Esophagus squamous epithelium (tissue), 5 donors: ENCODE data around the gene SGCB. TPM values are rescaled to one million over a fixed set of nuclear protein-coding genes. Genes with fewer than 3 reads are reported as not detected.
"Not testable (repeated sequence)": the region's sequence is repeated elsewhere in the genome, so short reads cannot be mapped to it uniquely, and the experiment has no call there.

ENCODE experiments used
- DNase-seq: peaks from one replicate; lab custom pipeline; 2025; lab: John Stamatoyannopoulos, UW
- H3K27ac ChIP-seq, 4 donors: fragments of 200-600 bp; sonication (generic); one replicate each; pipeline ENCODE4 v1.5.1; 2016 to 2019; ENCODE audit warnings: mild to moderate bottlenecking in 1 of 4
- H3K27me3 ChIP-seq, 4 donors: fragments of 200-600 bp; sonication (generic); 1 replicate in 3 of 4; 2 replicates in 1 of 4; pipeline versions ENCODE4 v1.5.1 to v1.6.0; 2017 to 2021; ENCODE audit warnings: antibody characterized with exemption in 1 of 4
- H3K36me3 ChIP-seq, 3 donors: fragments of 200-600 bp; sonication (generic); one replicate each; pipeline ENCODE4 v1.5.1; 2016 to 2019
- H3K4me1 ChIP-seq, 3 donors: fragments of 200-600 bp; sonication (generic); one replicate each; pipeline ENCODE4 v1.5.1; 2017 to 2019
- H3K4me3 ChIP-seq, 4 donors: fragments of 200-600 bp; sonication (generic); 1 replicate in 3 of 4; 2 replicates in 1 of 4; pipeline ENCODE4 v1.5.1; 2016 to 2019; ENCODE audit warnings: mild to moderate bottlenecking in 2 of 4, moderate library complexity in 1 of 4
- H3K9me3 ChIP-seq, 3 donors: fragments of 200-600 bp; sonication (generic); one replicate each; pipeline ENCODE4 v1.5.1; 2016 to 2019
- CTCF ChIP-seq, 6 experiments: fragments of 450-650 bp in 4 of 6; fragments of 200-600 bp in 2 of 6; sonication (generic) in 2 of 6; IDR thresholded peaks; one replicate each; pipeline ENCODE4 v1.5.1; 2016 to 2019; ENCODE audit warnings: antibody characterized with exemption in 6 of 6, mild to moderate bottlenecking in 4 of 6, moderate library complexity in 4 of 6
- POLR2A ChIP-seq, 4 donors: fragments of 450-650 bp; IDR thresholded peaks; one replicate each; pipeline ENCODE4 v1.6.1; 2017; ENCODE audit warnings: antibody characterized with exemption in 4 of 4, mild to moderate bottlenecking in 4 of 4, moderate library complexity in 3 of 4
- WGBS, 2 donors: methylation state at CpG; one replicate each; pipeline ENCODE4 v1.1.5; 2018; 5-methylcytosine and 5-hydroxymethylcytosine counted together
- intact Hi-C: fragments of 100-400 bp; cut with DNase I; formaldehyde crosslinking; loops from one replicate; pipeline ENCODE4 v1.15.0; 2022
- total RNA-seq, 4 donors: library from RNA; depleted of rRNA; stranded (reverse); fragments of >200 nt; gene quantifications; one replicate each; pipeline ENCODE4 v1.1.0, GENCODE V29; 2016
- donor health status: DM: yes; HTN: yes; CAD: no.

The SGCB gene, protein sequence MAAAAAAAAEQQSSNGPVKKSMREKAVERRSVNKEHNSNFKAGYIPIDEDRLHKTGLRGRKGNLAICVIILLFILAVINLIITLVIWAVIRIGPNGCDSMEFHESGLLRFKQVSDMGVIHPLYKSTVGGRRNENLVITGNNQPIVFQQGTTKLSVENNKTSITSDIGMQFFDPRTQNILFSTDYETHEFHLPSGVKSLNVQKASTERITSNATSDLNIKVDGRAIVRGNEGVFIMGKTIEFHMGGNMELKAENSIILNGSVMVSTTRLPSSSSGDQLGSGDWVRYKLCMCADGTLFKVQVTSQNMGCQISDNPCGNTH
- total RNA-seq: 10 to 100 TPM in 2 of 4 donors, 1 to 10 TPM in 2; 3.1 to 20.4 (median 8.4) TPM

DNA sequence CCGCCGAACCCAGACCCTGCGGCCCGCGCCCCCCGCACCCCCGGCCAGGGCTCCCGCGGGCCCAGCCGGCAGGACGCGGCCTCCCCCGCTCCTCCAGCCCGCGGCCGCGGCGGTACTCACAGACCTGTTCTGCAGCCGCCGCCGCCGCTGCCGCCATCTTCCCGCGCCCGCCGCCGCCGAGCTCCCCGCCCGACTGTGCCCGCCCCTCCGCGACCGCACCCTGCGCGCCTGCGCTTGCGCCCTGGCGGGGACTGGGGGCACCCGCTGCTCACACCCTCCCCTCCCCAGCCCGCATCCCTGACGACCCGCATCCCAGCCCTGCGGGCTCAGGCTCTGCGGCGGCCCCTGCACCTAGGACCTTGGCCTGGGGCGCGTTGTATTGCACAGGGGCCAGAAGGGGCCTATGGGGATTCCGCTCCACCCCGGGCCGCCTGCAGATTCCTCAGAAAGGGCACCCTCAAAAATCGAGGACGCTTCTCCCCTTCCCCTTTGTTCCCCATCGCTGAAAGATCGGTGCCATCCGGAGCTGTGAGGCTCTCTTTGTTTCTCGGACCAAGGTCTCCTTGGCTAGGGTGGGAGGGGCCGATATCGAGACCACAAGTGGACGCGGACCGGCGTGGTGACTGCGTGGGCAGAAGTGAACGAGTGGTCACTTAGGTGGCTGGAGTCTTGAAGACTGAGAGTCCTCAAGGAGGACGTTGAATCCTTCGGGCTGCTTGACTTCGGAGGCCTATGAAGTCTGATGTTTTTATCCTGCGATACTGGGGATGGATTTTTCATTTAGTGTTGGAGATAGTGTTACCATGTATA lies at the start of gene SGCB:
TSS of gene SGCB (minus strand) at position 197 of the 810 bp plus-strand sequence. CDS start at position 157, 40 bp downstream.
- TF ChIP-seq CTCF (IDR thresholded peaks at IDR 0.05): no peak
- peak in 1 of 4 donors; percentile 18 for TF ChIP-seq POLR2A (IDR thresholded peaks at IDR 0.05)
- Histone ChIP-seq H3K27ac (peak within 1 kb of the TSS; percentile 69 to 87 (median 79)), H3K4me3 (peak within 1 kb of the TSS; percentile 64 to 84 (median 72)), H3K4me1 (peaks cover 0 to 30% (median 9%) of the 10 kb centered on the region in 3 donors), H3K27me3 (peaks cover 0 to 11% (median 0%) of the 10 kb centered on the region in 4 donors), H3K36me3 (no peaks in the 10 kb centered on the region), H3K9me3 (no peaks in the 10 kb centered on the region)
- peak; percentile 7 for DNase-seq
- 10 to 24% methylated on average over 7 to 15 of the region's 70 CpGs for WGBS, 2 donors
- intact Hi-C loops: no loop called here

- H3K36me3 ChIP-seq, H3K9me3 ChIP-seq, DNase-seq, H3K27ac ChIP-seq, intact Hi-C loops, H3K4me1 ChIP-seq, H3K4me3 ChIP-seq, H3K27me3 ChIP-seq: not testable (repeated sequence)
- WGBS, 2 donors: 75 to 81% methylated on average over 1 of the region's 1 CpG
Observed at GRCh38 chr4:52086425-52086824, 48.3 kb upstream of the SGCB start.

DNA sequence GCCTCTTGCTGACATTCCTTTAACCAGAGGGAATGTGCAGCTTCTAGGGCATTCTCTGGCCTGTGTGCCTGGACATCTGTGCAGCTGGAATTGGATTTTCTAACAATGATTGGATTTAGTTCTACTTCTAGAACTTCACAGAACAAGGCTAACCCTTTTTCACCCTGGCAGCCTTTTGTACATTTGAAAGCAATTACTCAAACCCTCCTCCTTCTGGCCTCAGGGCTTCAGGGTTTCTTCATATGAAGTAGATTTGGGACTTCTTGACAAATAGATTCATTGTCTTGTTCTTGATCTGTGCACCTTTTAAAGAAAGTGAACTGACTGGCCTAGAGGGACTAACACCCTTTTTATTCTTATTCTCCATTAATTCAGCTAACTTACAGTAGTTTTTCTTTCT lies 43.1 kb upstream of the SGCB start:
- no peaks in the 10 kb centered on the region for H3K27me3 ChIP-seq
- intact Hi-C loops: no loop called here
- no peak overlapping the region for H3K4me3 ChIP-seq
- no peaks in the 10 kb centered on the region for H3K36me3 ChIP-seq
- no peak for DNase-seq
- H3K9me3 ChIP-seq: peaks cover 0 to under 1% (median 0%) of the 10 kb centered on the region in 3 donors
- TF ChIP-seq CTCF (IDR thresholded peaks at IDR 0.05) (no peak), POLR2A (IDR thresholded peaks at IDR 0.05) (no peak)
- no peaks in the 10 kb centered on the region for H3K4me1 ChIP-seq
- no peak overlapping the region for H3K27ac ChIP-seq

GRCh38 chr4:52079659-52080058 lies 41.6 kb upstream of the SGCB start:
- Histone ChIP-seq H3K36me3 (no peaks in the 10 kb centered on the region), H3K4me1 (no peaks in the 10 kb centered on the region), H3K9me3 (no peaks in the 10 kb centered on the region), H3K4me3 (no peak overlapping the region), H3K27me3 (no peaks in the 10 kb centered on the region), H3K27ac (no peak overlapping the region)
- 53 to 87% methylated on average over 2 of the region's 2 CpGs for WGBS, 2 donors
- TF ChIP-seq CTCF (IDR thresholded peaks at IDR 0.05) (no peak), POLR2A (IDR thresholded peaks at IDR 0.05) (no peak)
- DNase-seq: no peak
- intact Hi-C loops: no loop called here

- WGBS, 2 donors: 38 to 52% methylated on average over 18 to 20 of the region's 26 CpGs
- H3K27me3 ChIP-seq: no peaks in the 10 kb centered on the region
- H3K4me1 ChIP-seq: no peaks in the 10 kb centered on the region
- peak overlapping the region in 2 of 4 donors; percentile 9 to 13 for H3K4me3 ChIP-seq
- no peaks in the 10 kb centered on the region for H3K36me3 ChIP-seq
- TF ChIP-seq POLR2A (IDR thresholded peaks at IDR 0.05): no peak
- TF ChIP-seq CTCF (IDR thresholded peaks at IDR 0.05): no peak
- intact Hi-C loops: no loop called here
- no peak overlapping the region for H3K27ac ChIP-seq
- H3K9me3 ChIP-seq: no peaks in the 10 kb centered on the region
- DNase-seq: no peak
Observed at GRCh38 chr4:52076731-52077130, 38.6 kb upstream of the SGCB start.
